Neuronal stem cell (in vitro differentiated cells): ENCODE data around the gene USP31.

Source experiments
- DNase-seq: peaks from one replicate; pipeline ENCODE4 v3.0.0-alpha.2; 2013; ENCODE audit warnings: low spot score
- H2AFZ ChIP-seq: one replicate; pipeline ENCODE4 v1.6.1; 2013; ENCODE audit warnings: mild to moderate bottlenecking, low read length, inconsistent platforms
- H2AK5ac ChIP-seq: 2 replicates; pipeline ENCODE4 v1.6.1; 2013; ENCODE audit warnings: low read depth, mild to moderate bottlenecking, inconsistent platforms, low read length, moderate library complexity, mixed read lengths
- H2BK120ac ChIP-seq: 2 replicates; pipeline ENCODE4 v1.6.1; 2013; ENCODE audit warnings: low read depth, mild to moderate bottlenecking, inconsistent platforms, low read length, moderate library complexity, mixed read lengths
- H2BK12ac ChIP-seq: one replicate; pipeline ENCODE4 v1.6.1; 2013; ENCODE audit warnings: low read length, inconsistent platforms
- H2BK15ac ChIP-seq: 2 replicates; pipeline ENCODE4 v1.6.1; 2013; ENCODE audit warnings: mild to moderate bottlenecking, low read length, inconsistent platforms, mixed read lengths
- H2BK5ac ChIP-seq: one replicate; pipeline ENCODE4 v1.6.1; 2013; ENCODE audit warnings: inconsistent platforms, mild to moderate bottlenecking, low read length, moderate library complexity
- H3K14ac ChIP-seq: one replicate; pipeline ENCODE4 v1.6.1; 2013; ENCODE audit warnings: low read length, inconsistent platforms
- H3K18ac ChIP-seq: 2 replicates; pipeline ENCODE4 v1.6.1; 2013; ENCODE audit warnings: low read length, inconsistent platforms
- H3K23ac ChIP-seq: 2 replicates; pipeline ENCODE4 v1.6.1; 2013; ENCODE audit warnings: low read depth, mild to moderate bottlenecking, mixed read lengths, low read length, inconsistent platforms; ENCODE audit not compliant: poor library complexity
- H3K27ac ChIP-seq: replicated peaks from 3 replicates; pipeline ENCODE4 v1.5.1; 2013; ENCODE audit warnings: low read length, inconsistent platforms
- H3K27me3 ChIP-seq, 3 experiments: 2 replicates each; pipeline ENCODE4 v1.6.1; 2013; ENCODE audit warnings: low read length in 3 of 3, mild to moderate bottlenecking in 2 of 3, inconsistent platforms in 1 of 3, low read depth in 1 of 3, mixed read lengths in 1 of 3, moderate library complexity in 1 of 3; ENCODE audit not compliant: control insufficient read depth in 3 of 3, insufficient read depth in 3 of 3
- H3K36me3 ChIP-seq, 2 donors: replicated peaks in 1 of 2; 2 replicates each; pipeline ENCODE4 v1.6.1; 2013; ENCODE audit warnings: low read length in 2 of 2; ENCODE audit not compliant: control insufficient read depth in 2 of 2, insufficient read depth in 2 of 2
- H3K4ac ChIP-seq: 2 replicates; pipeline ENCODE4 v1.6.1; 2013; ENCODE audit warnings: inconsistent platforms, mild to moderate bottlenecking, low read length, moderate library complexity
- H3K4me1 ChIP-seq, 2 donors: 1 replicate in 1 of 2; 2 replicates in 1 of 2; pipeline ENCODE4 v1.6.1; 2013; ENCODE audit warnings: low read length in 2 of 2, low read depth in 1 of 2; ENCODE audit not compliant: control insufficient read depth in 2 of 2, insufficient read depth in 1 of 2
- H3K4me2 ChIP-seq: one replicate; pipeline ENCODE4 v1.6.1; 2013; ENCODE audit warnings: mild to moderate bottlenecking, low read length, inconsistent platforms; ENCODE audit not compliant: insufficient read depth, poor library complexity, severe bottlenecking
- H3K4me3 ChIP-seq, 2 donors: 2 replicates each; pipeline ENCODE4 v1.5.1; 2013; ENCODE audit warnings: low read length in 2 of 2, mild to moderate bottlenecking in 2 of 2, inconsistent platforms in 1 of 2, moderate library complexity in 1 of 2
- H3K79me1 ChIP-seq: one replicate; pipeline ENCODE4 v1.6.1; 2013; ENCODE audit warnings: low read depth, mild to moderate bottlenecking, inconsistent platforms, low read length, moderate library complexity
- H3K9ac ChIP-seq: one replicate; pipeline ENCODE4 v1.6.1; 2013; ENCODE audit warnings: mild to moderate bottlenecking, low read depth, low read length, inconsistent platforms; ENCODE audit not compliant: poor library complexity
- H3K9me3 ChIP-seq, 2 donors: replicated peaks in 1 of 2; 2 replicates each; pipeline versions ENCODE3 to v1.6.1; 2013; ENCODE audit warnings: low read length in 2 of 2, mild to moderate bottlenecking in 2 of 2, inconsistent platforms in 1 of 2, low read depth in 1 of 2, mixed read lengths in 1 of 2, moderate library complexity in 1 of 2; ENCODE audit not compliant: control insufficient read depth in 2 of 2, insufficient read depth in 1 of 2
- H4K8ac ChIP-seq: one replicate; pipeline ENCODE4 v1.6.1; 2013; ENCODE audit warnings: low read depth, mild to moderate bottlenecking, inconsistent platforms, low read length, moderate library complexity
- H4K91ac ChIP-seq: one replicate; pipeline ENCODE4 v1.6.1; 2013; ENCODE audit warnings: low read length, low read depth, mild to moderate bottlenecking, inconsistent platforms; ENCODE audit not compliant: poor library complexity
- WGBS, 2 donors: extraction: QIAGEN DNeasy Blood & Tissue Kit; methylation state at CpG; one replicate each; pipeline ENCODE4 v1.1.7; 2013; ENCODE audit warnings: missing lambda C conversion rate in 2 of 2, mixed read lengths in 1 of 2; ENCODE audit not compliant: insufficient read length in 2 of 2, insufficient replicate concordance in 1 of 2; ENCODE audit errors: extremely low coverage in 2 of 2; 5-methylcytosine and 5-hydroxymethylcytosine counted together

USP31 gene

DNA sequence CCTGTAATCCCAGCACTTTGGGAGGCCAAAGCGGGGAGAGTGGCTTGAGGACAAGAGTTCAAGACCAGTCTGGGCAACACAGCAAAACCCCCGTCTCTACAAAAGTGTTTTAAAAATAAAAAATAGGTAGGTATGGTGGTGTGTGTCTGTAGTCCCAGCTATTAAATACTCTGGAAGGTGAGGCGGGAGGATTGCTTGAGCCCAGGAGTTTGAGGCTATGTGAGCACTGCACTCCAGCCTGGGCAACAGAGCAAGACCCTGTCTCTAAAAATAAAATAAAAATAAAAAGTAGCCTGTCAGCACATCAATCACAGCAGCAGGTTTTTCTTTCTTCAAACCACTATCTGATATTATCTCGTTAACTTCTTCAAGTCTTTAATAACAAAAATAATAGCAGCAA lies 1.6 kb downstream of the USP31 start:
- Histone ChIP-seq H3K79me1 (peaks cover 13% of the 10 kb centered on the region), H3K9me3 (no peaks in the 10 kb centered on the region), H2BK120ac (no peak overlapping the region), H3K36me3 (no peaks in the 10 kb centered on the region), H3K27ac (no peak overlapping the region), H3K4me3 (peak overlapping the region in 1 of 2 donors; percentile 92), H3K4me2 (no peak overlapping the region), H3K27me3 (peaks cover 0 to 10% (median 0%) of the 10 kb centered on the region in 3 experiments), H2BK5ac (no peak overlapping the region), H3K4ac (no peak overlapping the region), H3K9ac (no peak overlapping the region), H4K8ac (no peak overlapping the region), H2BK12ac (no peak overlapping the region), H2AK5ac (no peak overlapping the region), H3K14ac (no peak overlapping the region), H3K18ac (no peak overlapping the region), H2AFZ (no peak overlapping the region), H4K91ac (no peak overlapping the region), H3K4me1 (peaks cover 7 to 11% of the 10 kb centered on the region in 2 donors), H2BK15ac (no peak overlapping the region), H3K23ac (no peak overlapping the region)
- DNase-seq = no peak
- WGBS, 2 donors = no CpG with 5 or more reads among the region's 4 CpGs

DNA sequence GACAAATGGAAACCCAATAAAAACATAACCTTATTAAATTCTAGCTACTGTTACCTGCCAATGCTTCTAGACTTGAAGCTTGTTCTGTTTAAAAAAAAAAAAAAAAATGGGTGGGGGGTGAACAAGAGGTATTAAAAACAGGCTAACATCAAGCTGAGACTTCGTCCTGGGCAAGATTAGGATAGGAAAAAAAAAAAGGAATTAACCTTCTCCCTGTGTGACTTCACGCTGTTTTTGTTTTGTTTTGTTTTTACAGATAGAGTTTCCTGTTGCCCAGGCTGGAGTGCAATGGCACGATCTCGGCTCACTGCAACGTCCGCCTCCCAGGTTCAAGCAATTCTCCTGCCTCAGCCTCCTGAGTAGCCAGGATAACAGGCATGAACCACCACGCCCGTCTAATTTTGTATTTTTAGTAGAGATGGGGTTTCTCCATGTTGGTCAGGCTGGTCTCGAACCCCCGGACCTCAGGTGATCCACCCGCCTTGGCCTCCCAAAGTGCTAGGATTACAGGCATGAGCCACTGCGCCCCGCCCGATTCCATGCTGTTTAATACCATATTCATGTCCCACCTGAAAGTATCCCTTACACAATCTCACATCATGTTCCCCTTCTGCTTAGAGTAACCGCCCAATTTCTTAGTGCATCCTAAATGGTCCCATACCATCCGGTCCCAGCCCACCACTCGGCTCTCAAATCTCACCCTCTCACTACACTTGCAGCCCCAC lies 2.2 kb downstream of the USP31 start:
- no peak overlapping the region for H3K27ac ChIP-seq
- peak overlapping the region in 1 of 2 donors; percentile 21 for H3K4me3 ChIP-seq

DNA sequence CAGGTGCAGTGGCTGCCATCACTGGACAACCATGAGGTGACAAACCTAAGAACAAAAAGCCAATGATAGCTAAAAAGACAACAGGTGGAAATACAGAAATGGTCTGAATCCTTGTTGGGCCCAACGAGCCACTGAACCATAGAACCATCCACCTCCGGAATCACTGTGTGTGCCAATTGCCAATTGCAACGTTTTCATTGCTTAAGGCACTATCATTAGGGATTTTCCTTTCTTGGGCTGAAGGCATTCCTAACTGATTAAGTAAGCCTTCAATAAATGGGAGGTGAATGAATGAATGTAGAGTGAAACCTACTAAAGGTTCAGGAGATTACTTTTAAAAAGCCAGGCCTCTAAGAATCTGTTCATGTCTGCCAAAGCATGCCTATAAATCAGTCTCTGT lies 3.6 kb downstream of the USP31 start:
- H3K4me2 ChIP-seq = no peak overlapping the region
- no peak overlapping the region for H3K27ac ChIP-seq
- no peak overlapping the region for H2BK120ac ChIP-seq
- no peak overlapping the region for H4K91ac ChIP-seq
- H3K27me3 ChIP-seq = peaks cover 0 to 7% (median 0%) of the 10 kb centered on the region in 3 experiments
- no peak overlapping the region for H3K18ac ChIP-seq
- no peak overlapping the region for H2AFZ ChIP-seq
- no peak overlapping the region for H3K4ac ChIP-seq
- no peak for DNase-seq
- H2AK5ac ChIP-seq = no peak overlapping the region
- no peak overlapping the region for H3K14ac ChIP-seq
- H3K9ac ChIP-seq = no peak overlapping the region
- no peak overlapping the region for H2BK12ac ChIP-seq
- no peak overlapping the region for H4K8ac ChIP-seq
- no peaks in the 10 kb centered on the region for H3K36me3 ChIP-seq
- no peak overlapping the region for H2BK5ac ChIP-seq
- peaks cover 15% of the 10 kb centered on the region for H3K79me1 ChIP-seq
- no peaks in the 10 kb centered on the region for H3K9me3 ChIP-seq
- WGBS, 2 donors = no CpG with 5 or more reads among the region's 3 CpGs
- no peak overlapping the region for H3K23ac ChIP-seq
- H3K4me1 ChIP-seq = peaks cover 7 to 11% of the 10 kb centered on the region in 2 donors
- no peak overlapping the region for H2BK15ac ChIP-seq
- no peak overlapping the region for H3K4me3 ChIP-seq

More for the DNA sequence above, 2.2 kb downstream of the USP31 start:
- Histone ChIP-seq H3K14ac (no peak overlapping the region), H3K27me3 (peaks cover 0 to 10% (median 0%) of the 10 kb centered on the region in 3 experiments), H3K9me3 (no peaks in the 10 kb centered on the region), H4K91ac (no peak overlapping the region), H3K36me3 (no peaks in the 10 kb centered on the region), H3K4ac (no peak overlapping the region), H2BK120ac (no peak overlapping the region), H2AK5ac (no peak overlapping the region), H3K18ac (no peak overlapping the region), H2AFZ (no peak overlapping the region), H4K8ac (no peak overlapping the region), H3K9ac (no peak overlapping the region), H2BK12ac (no peak overlapping the region), H3K4me1 (peaks cover 7 to 11% of the 10 kb centered on the region in 2 donors), H3K23ac (no peak overlapping the region), H3K79me1 (peaks cover 15% of the 10 kb centered on the region), H2BK5ac (no peak overlapping the region), H2BK15ac (no peak overlapping the region), H3K4me2 (no peak overlapping the region)
- no peak for DNase-seq
- no CpG with 5 or more reads among the region's 17 CpGs for WGBS, 2 donors

DNA sequence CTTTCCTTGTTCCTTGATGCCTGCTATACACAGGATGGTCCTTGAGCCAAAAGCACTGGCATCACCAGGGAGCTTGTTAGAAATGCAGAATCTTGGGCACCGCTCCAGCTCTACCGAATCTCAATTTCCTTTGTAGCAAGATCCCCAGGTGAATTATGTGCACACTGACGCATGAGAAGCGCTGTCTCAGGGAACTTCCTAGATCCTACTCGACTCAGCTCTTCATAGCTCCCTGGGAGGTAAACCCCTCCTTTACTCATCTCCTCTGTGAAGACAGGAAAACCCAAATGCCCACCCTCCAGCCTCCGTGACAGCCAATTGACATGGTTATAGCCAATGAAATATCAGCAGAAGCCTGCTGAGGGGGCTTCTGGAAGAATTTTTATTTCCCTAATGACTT lies 4.1 kb downstream of the USP31 start:
- H3K4ac ChIP-seq = no peak overlapping the region
- H2BK5ac ChIP-seq = no peak overlapping the region
- H3K9me3 ChIP-seq = no peaks in the 10 kb centered on the region
- H4K8ac ChIP-seq = no peak overlapping the region
- H3K23ac ChIP-seq = no peak overlapping the region
- no peak overlapping the region for H3K4me3 ChIP-seq
- H3K14ac ChIP-seq = no peak overlapping the region
- no peak overlapping the region for H3K9ac ChIP-seq
- no peak overlapping the region for H2BK15ac ChIP-seq
- H2BK12ac ChIP-seq = no peak overlapping the region
- no peak for DNase-seq
- no peak overlapping the region for H3K27ac ChIP-seq
- H3K18ac ChIP-seq = no peak overlapping the region
- H3K79me1 ChIP-seq = peaks cover 15% of the 10 kb centered on the region
- no CpG with 5 or more reads among the region's 6 CpGs for WGBS, 2 donors
- H3K36me3 ChIP-seq = no peaks in the 10 kb centered on the region
- H3K27me3 ChIP-seq = peaks cover 0 to 2% (median 0%) of the 10 kb centered on the region in 3 experiments
- no peak overlapping the region for H4K91ac ChIP-seq
- no peak overlapping the region for H3K4me2 ChIP-seq
- H2AFZ ChIP-seq = no peak overlapping the region
- no peak overlapping the region for H2BK120ac ChIP-seq
- peaks cover 7 to 11% of the 10 kb centered on the region in 2 donors for H3K4me1 ChIP-seq
- no peak overlapping the region for H2AK5ac ChIP-seq
